BLaER1 (cell line): ENCODE data around the gene RASAL1.
A peak's percentile ranks its signal among the peaks of the same experiment; 100 is the strongest.

Source experiments
- H3K27ac ChIP-seq: shearing (Covaris generic); formaldehyde crosslinking; 2 replicates; pipeline ENCODE4 v1.8.1; 2022
- H3K27me3 ChIP-seq: shearing (Covaris generic); formaldehyde crosslinking; 2 replicates; pipeline ENCODE4 v1.8.1; 2022
- H3K36me3 ChIP-seq: shearing (Covaris generic); formaldehyde crosslinking; 2 replicates; pipeline ENCODE4 v1.8.1; 2022
- H3K4me1 ChIP-seq: shearing (Covaris generic); formaldehyde crosslinking; 2 replicates; pipeline ENCODE4 v1.8.1; 2022
- H3K4me2 ChIP-seq: shearing (Covaris generic); formaldehyde crosslinking; 2 replicates; pipeline ENCODE4 v1.8.1; 2022
- H3K4me3 ChIP-seq: shearing (Covaris generic); formaldehyde crosslinking; 2 replicates; pipeline ENCODE4 v1.8.1; 2022
- H3K9ac ChIP-seq: shearing (Covaris generic); formaldehyde crosslinking; 2 replicates; pipeline ENCODE4 v1.8.1; 2022
- H3K9me3 ChIP-seq: shearing (Covaris generic); formaldehyde crosslinking; 2 replicates; pipeline ENCODE4 v1.8.1; 2022
- H4K20me1 ChIP-seq: shearing (Covaris generic); formaldehyde crosslinking; 2 replicates; pipeline ENCODE4 v1.8.1; 2022
- Cebpa-rat ChIP-seq: shearing (Covaris generic); IDR thresholded peaks from 2 replicates; pipeline ENCODE4 v1.8.1; 2022

Gene RASAL1

GRCh38 chr12:113057565-113058485 lies 77.7 kb downstream of the RASAL1 start:
- peak overlapping the region; percentile 91 for H3K4me3 ChIP-seq
- H3K9me3 ChIP-seq, result no peaks in the 10 kb centered on the region
- H4K20me1 ChIP-seq, result peaks cover 45% of the 10 kb centered on the region
- peak overlapping the region; percentile 94 for H3K4me2 ChIP-seq
- H3K27ac ChIP-seq, result peak overlapping the region; percentile 89
- TF ChIP-seq Cebpa-rat, result no peak
- peak overlapping the region; percentile 88 for H3K9ac ChIP-seq
- H3K27me3 ChIP-seq, result peaks cover 26% of the 10 kb centered on the region; the same call in 1 of the 2 replicates
- H3K4me1 ChIP-seq, result peaks cover 89% of the 10 kb centered on the region
- H3K36me3 ChIP-seq, result no peaks in the 10 kb centered on the region; the same call in 1 of the 2 replicates

GRCh38 chr12:113056631-113057488 lies 78.7 kb downstream of the RASAL1 start, which contains the start of gene DTX1:
DTX1 (plus strand) TSS chr12:113056730; CDS start chr12:113058193, 1,463 bp downstream.
- Histone ChIP-seq H4K20me1 (peaks cover 35% of the 10 kb centered on the region), H3K4me3 (peak within 1 kb of the TSS; percentile 91), H3K4me1 (peaks cover 89% of the 10 kb centered on the region), H3K9ac (peak within 1 kb of the TSS; percentile 88), H3K27ac (peak within 1 kb of the TSS; percentile 89), H3K27me3 (peaks cover 26% of the 10 kb centered on the region; the same call in 1 of the 2 replicates), H3K4me2 (peak within 1 kb of the TSS; percentile 94), H3K36me3 (no peaks in the 10 kb centered on the region; the same call in 1 of the 2 replicates), H3K9me3 (no peaks in the 10 kb centered on the region)
- no peak for TF ChIP-seq Cebpa-rat

GRCh38 chr12:113056381-113056630 lies 79.3 kb downstream of the RASAL1 start:
- H4K20me1 ChIP-seq, result peaks cover 29% of the 10 kb centered on the region
- H3K4me1 ChIP-seq, result peaks cover 89% of the 10 kb centered on the region
- H3K4me3 ChIP-seq, result peak overlapping the region; percentile 91
- peak overlapping the region; percentile 88 for H3K9ac ChIP-seq
- no peaks in the 10 kb centered on the region; the same call in 1 of the 2 replicates for H3K36me3 ChIP-seq
- H3K9me3 ChIP-seq, result no peaks in the 10 kb centered on the region
- H3K4me2 ChIP-seq, result peak overlapping the region; percentile 94
- TF ChIP-seq Cebpa-rat, result no peak
- H3K27me3 ChIP-seq, result peaks cover 26% of the 10 kb centered on the region; the same call in 1 of the 2 replicates
- H3K27ac ChIP-seq, result peak overlapping the region; percentile 89

GRCh38 chr12:113055594-113056380 lies 79.8 kb downstream of the RASAL1 start:
- Histone ChIP-seq H3K4me1 (peaks cover 89% of the 10 kb centered on the region), H3K4me2 (peak overlapping the region; percentile 94), H4K20me1 (peaks cover 24% of the 10 kb centered on the region), H3K9me3 (no peaks in the 10 kb centered on the region), H3K27ac (peak overlapping the region; percentile 89), H3K36me3 (no peaks in the 10 kb centered on the region; the same call in 1 of the 2 replicates), H3K9ac (peak overlapping the region; percentile 88), H3K27me3 (peaks cover 26% of the 10 kb centered on the region; the same call in 1 of the 2 replicates), H3K4me3 (peak overlapping the region; percentile 91)
- no peak for TF ChIP-seq Cebpa-rat

- Histone ChIP-seq H4K20me1 (peaks cover 17% of the 10 kb centered on the region), H3K27me3 (peaks cover 26% of the 10 kb centered on the region; the same call in 1 of the 2 replicates), H3K4me3 (no peak overlapping the region), H3K27ac (no peak overlapping the region; the same call in 1 of the 2 replicates), H3K9ac (no peak overlapping the region), H3K4me2 (peak overlapping the region; percentile 94), H3K36me3 (no peaks in the 10 kb centered on the region; the same call in 1 of the 2 replicates), H3K9me3 (no peaks in the 10 kb centered on the region), H3K4me1 (peaks cover 89% of the 10 kb centered on the region)
- TF ChIP-seq Cebpa-rat, result no peak
Measured at GRCh38 chr12:113054948-113055486, 80.5 kb downstream of the RASAL1 start.

- no peaks in the 10 kb centered on the region for H4K20me1 ChIP-seq
- peak overlapping the region; percentile 20; the same call in 1 of the 2 replicates for H3K4me3 ChIP-seq
- H3K27ac ChIP-seq, result peak overlapping the region; percentile 67
- peaks cover 20% of the 10 kb centered on the region; the same call in 1 of the 2 replicates for H3K27me3 ChIP-seq
- no peak for TF ChIP-seq Cebpa-rat
- H3K9me3 ChIP-seq, result no peaks in the 10 kb centered on the region
- peaks cover 89% of the 10 kb centered on the region for H3K4me1 ChIP-seq
- H3K4me2 ChIP-seq, result peak overlapping the region; percentile 83
- H3K36me3 ChIP-seq, result no peaks in the 10 kb centered on the region
- peak overlapping the region; percentile 55 for H3K9ac ChIP-seq
Measured at GRCh38 chr12:113052326-113052725, 83.2 kb downstream of the RASAL1 start.

GRCh38 chr12:113051759-113052158 lies 83.8 kb downstream of the RASAL1 start:
- peaks cover 16% of the 10 kb centered on the region; the same call in 1 of the 2 replicates for H3K27me3 ChIP-seq
- H3K36me3 ChIP-seq, result no peaks in the 10 kb centered on the region
- H3K9me3 ChIP-seq, result no peaks in the 10 kb centered on the region
- peak overlapping the region; percentile 67 for H3K27ac ChIP-seq
- no peaks in the 10 kb centered on the region for H4K20me1 ChIP-seq
- no peak for TF ChIP-seq Cebpa-rat
- H3K4me3 ChIP-seq, result no peak overlapping the region
- peaks cover 92% of the 10 kb centered on the region for H3K4me1 ChIP-seq
- H3K9ac ChIP-seq, result peak overlapping the region; percentile 55; the same call in 1 of the 2 replicates
- H3K4me2 ChIP-seq, result peak overlapping the region; percentile 83

- H3K9ac ChIP-seq, result no peak overlapping the region
- H4K20me1 ChIP-seq, result no peaks in the 10 kb centered on the region
- H3K36me3 ChIP-seq, result no peaks in the 10 kb centered on the region
- peaks cover 86% of the 10 kb centered on the region for H3K4me1 ChIP-seq
- peak overlapping the region; percentile 83 for H3K4me2 ChIP-seq
- TF ChIP-seq Cebpa-rat, result no peak
- H3K27me3 ChIP-seq, result peaks cover 6% of the 10 kb centered on the region; the same call in 1 of the 2 replicates
- H3K9me3 ChIP-seq, result no peaks in the 10 kb centered on the region
- H3K27ac ChIP-seq, result 0 out of 2 replicates have a peak overlapping the region, but pooled peaks have one; percentile 18
- H3K4me3 ChIP-seq, result no peak overlapping the region
Measured at GRCh38 chr12:113050795-113051194, 84.8 kb downstream of the RASAL1 start.
